HG02981 (cell line): ENCODE measurements around the gene H1-8.

Source experiments
- ATAC-seq: cut with Tn5 transposase; IDR thresholded peaks from one replicate; pipeline ENCODE4 v1.9.1; 2021; ENCODE audit warnings: mild to moderate bottlenecking, moderate library complexity; ENCODE audit not compliant: unreplicated experiment

Gene H1-8

GRCh38 chr3:129555153-129555550, 12.2 kb downstream of the H1-8 start:
- no peak for ATAC-seq

- ATAC-seq: no peak
Observed at GRCh38 chr3:129555616-129556357, 12.8 kb downstream of the H1-8 start.

DNA sequence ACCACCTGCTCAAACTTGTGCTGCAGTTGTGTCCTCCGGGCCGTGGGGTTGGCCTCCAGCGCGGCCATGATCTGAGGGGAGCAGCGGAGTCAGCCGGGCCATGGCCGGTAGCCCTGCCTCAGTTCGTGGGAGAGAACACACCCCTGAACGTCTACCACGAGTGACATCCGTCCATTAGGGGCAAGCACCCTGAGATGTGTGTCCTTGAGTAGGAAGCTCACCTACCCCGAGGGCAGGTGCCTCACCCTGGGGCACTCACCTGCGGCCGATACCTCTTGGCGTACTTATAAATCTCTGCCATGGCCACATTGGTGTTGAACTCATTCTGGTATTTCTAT, 13.4 kb downstream of the H1-8 start:
- ATAC-seq: no peak

GRCh38 chr3:129556890-129557547, 14.0 kb downstream of the H1-8 start:
- ATAC-seq: no peak

DNA sequence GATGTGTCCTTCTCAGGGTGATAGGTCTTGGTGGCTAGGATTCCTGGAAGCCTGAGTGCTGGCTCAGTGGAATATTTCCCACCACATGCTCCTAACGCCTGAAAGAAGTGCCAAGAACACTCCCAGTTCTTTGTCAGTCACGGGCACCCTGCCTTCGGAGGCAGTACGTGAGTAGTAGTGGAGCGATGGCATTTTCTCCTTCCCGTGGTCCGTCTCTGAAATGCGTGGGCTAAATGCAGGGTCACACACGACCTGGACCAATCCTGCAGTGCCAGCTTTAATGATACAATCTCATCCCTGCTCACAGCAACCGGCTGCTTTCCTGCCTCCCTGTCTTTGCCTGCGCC, 14.5 kb downstream of the H1-8 start:
- no peak for ATAC-seq

DNA sequence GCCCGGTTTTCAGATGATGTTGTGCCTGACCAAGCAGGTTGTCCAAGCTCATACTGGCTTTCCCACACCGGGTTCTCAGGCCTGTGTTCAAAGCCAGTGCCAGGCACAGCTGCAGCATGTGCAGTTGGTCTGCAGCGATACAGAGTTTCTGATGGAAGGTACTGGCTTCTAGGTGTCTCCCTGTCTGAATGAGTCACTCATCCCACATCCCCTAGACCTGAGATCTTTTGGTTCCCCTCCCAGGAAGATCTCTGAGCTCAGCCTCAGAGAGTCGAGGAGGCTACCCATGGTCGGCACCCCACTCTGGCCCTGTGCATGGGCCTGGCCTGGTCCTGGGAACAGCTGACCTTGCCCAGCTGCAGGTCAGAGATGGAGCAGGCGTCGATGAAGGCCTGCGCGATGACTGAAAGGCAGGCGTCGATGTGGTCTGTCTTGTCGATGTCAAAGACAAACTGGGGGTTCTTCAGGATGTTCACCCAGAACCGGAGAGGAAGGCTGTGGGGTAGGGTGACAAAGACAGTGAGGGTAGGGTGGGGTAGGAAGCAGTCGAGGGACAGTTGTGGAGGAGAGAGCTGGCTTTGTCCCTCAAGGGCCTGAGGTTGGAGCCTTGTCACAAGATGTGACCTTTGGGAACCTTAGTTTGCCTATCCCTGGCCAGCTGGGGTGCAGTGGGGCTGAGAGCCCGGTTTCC, 15.3 kb downstream of the H1-8 start:
- no peak for ATAC-seq

DNA sequence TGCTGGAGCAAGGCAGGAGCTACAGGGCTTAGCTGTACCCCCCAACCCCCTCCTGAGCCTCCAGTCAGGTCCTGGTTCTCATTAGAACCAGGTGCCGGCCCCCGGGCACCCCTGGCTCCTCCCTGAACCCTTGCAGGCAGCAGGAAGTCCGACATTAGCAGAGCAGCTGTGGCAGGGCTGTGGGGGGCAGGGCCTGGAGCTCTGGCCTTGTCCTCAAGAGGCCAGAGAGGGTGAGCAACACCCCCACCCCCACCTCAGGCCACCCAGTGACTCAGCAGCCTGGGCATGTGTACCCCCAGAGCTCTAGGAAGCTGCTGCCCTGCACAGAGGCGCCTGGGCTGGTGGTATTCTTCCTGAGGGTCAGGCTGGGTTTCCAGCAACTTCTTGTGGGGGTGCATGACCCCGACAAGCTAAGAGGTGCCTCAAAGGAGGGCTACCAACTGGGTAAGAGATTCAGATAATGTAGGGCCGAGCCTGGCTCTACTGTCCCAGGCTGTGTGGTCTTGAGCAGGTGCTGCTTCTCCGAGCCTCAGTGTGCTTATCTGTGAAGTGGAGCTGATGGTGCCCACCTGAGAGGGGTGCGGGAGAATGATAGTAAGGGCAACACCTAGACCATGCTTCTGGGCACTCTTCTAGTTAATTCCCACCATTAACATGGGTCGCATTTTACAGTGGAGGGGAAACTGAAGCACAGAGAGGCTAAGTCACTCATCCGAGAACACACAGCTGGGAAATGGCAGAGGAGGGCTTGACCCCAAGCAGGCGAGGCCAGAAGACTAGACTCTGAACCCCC, 16.0 kb downstream of the H1-8 start:
- no peak for ATAC-seq

GRCh38 chr3:129559565-129560079, 16.6 kb downstream of the H1-8 start:
- ATAC-seq: no peak

GRCh38 chr3:129560269-129560787, 17.4 kb downstream of the H1-8 start:
- no peak for ATAC-seq

DNA sequence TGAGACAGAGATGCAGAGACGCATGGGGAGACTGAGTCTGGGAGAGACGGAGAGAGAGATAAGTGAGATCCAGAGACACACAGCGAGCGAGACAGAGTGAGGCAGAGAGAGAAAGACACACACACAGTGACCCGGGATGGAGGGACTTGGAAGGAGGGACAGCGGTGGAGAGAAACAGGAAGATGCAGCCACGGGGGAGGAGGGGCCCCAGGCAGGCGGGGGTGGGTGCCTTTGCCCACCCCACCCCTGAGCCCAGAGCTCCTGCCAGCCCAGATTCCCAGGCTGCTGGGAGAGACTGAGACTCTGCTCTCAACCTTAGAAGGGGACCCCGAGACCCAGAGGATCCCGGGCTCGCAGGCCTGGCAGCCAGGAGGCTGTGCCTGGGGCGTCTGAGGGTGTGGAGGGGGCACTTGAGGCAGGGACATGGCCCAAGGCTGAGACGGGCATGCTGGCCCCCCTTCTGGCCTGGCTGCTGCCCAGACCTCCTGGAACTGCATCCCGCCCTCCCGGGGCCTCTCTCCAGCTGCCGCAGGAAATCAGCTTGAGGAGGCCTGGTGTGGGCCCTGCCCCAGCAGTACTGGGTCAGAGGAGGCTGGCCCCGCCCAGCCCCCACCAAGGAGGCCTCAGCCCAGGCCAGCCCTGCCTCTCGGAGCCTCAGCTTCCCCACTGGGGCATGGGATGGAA, 18.1 kb downstream of the H1-8 start:
- ATAC-seq: no peak

- ATAC-seq: no peak
Observed at GRCh38 chr3:129561619-129562248, 18.8 kb downstream of the H1-8 start.

- no peak for ATAC-seq
Observed at GRCh38 chr3:129562803-129563202, 19.8 kb downstream of the H1-8 start.

DNA sequence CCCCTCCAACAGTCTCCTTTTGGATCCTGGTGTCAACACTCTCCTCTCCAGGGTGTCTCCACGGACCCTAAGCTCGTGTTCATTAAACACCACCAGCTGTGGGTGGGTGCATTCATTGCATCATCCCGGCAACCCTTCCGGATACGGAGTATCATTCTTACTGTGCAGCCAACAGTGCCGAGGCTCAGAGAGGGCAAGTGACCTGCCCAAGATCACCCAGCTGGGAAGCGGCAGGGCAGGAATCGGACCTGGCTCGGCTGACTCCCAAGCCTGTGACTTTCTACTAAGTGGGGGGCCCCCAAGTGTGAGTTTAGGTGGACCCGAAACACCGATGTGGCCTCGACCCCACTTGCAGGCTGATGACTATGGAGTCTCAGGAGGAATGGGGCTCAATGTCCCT, 20.4 kb downstream of the H1-8 start:
- ATAC-seq: no peak

GRCh38 chr3:129563850-129564535, 21.0 kb downstream of the H1-8 start:
- ATAC-seq: no peak

- ATAC-seq: no peak
Observed at GRCh38 chr3:129564981-129565644, 22.1 kb downstream of the H1-8 start.

GRCh38 chr3:129565902-129566301, 22.9 kb downstream of the H1-8 start:
- ATAC-seq: no peak

- no peak for ATAC-seq
Observed at GRCh38 chr3:129567176-129567705, 24.3 kb downstream of the H1-8 start.

DNA sequence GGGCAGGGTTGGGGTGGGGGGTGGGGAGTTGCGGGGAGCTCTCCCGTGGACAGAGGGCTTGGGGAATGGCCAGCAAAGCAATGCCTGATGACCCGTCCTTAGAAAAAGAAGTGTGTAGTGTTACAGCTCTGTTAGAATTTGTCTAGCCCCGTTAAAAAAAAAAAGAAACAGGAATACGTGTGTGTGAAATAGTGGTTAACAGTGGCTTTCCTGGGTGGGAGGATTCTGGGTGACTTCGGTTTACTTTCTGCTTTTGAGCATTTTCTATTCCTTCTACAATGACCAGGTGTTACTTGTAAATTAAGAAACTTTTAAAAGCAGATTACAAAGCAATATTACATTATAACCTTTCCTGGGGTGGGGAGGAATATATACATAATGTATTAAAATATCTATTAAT, 25.0 kb downstream of the H1-8 start:
- ATAC-seq: no peak

DNA sequence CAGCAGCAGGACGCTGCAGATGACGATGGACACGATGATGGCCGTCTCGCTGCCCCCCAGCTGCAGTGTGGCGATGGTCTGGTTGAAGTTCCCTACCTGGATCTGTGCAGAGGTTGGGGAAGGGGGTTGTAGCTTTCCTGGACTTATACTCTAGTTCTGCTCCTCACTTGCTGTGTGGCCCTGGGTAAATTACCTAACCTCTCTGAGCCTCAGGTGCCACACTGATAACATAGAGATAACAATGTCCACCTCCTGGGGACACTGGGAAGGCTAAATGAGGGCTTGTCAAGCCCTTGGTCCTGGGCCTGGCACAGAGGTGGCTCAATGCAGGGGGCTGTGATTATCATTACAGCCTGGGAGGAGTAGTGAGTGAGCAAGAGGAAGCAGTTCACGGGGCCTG, 26.9 kb downstream of the H1-8 start:
- ATAC-seq: no peak
